Neural cell (in vitro differentiated cells): Measurements from ENCODE around the gene PDE1A. TPM values are rescaled to one million over a fixed set of nuclear protein-coding genes. Genes with fewer than 3 reads are reported as not detected.
A peak's percentile ranks its signal among the peaks of the same experiment; 100 is the strongest.

ENCODE experiments used
- H2AFZ ChIP-seq: fragments of 200-600, 300-800 bp; sonication (generic), shearing (Covaris generic); 2 replicates; pipeline ENCODE4 v1.6.0; 2014; ENCODE audit warnings: low read depth, mild to moderate bottlenecking, antibody characterized with exemption, low read length, moderate library complexity
- H3F3A ChIP-seq: fragments of 200-600 bp; shearing (Covaris generic); 2 replicates; pipeline ENCODE4 v1.6.1; 2016; ENCODE audit warnings: mild to moderate bottlenecking, moderate library complexity, mixed read lengths, antibody characterized with exemption, low read length; ENCODE audit not compliant: insufficient read depth, poor library complexity, severe bottlenecking
- H3K27ac ChIP-seq: fragments of 200-600, 300-800 bp; sonication (generic), shearing (Covaris generic); 2 replicates; pipeline ENCODE4 v1.5.1; 2014; ENCODE audit warnings: mild to moderate bottlenecking, low read length, moderate library complexity
- H3K27me3 ChIP-seq: fragments of 300-800, 200-600 bp; sonication (generic), shearing (Covaris generic); 2 replicates; pipeline ENCODE4 v1.6.0; 2014; ENCODE audit warnings: mild to moderate bottlenecking, low read depth, low read length, moderate library complexity; ENCODE audit not compliant: insufficient read depth
- H3K36me3 ChIP-seq: fragments of 300-800, 200-600 bp; sonication (generic), shearing (Covaris generic); 2 replicates; pipeline ENCODE4 v1.5.1; 2014; ENCODE audit warnings: mild to moderate bottlenecking, antibody characterized with exemption, low read length, moderate library complexity; ENCODE audit not compliant: insufficient read depth
- H3K4me2 ChIP-seq: fragments of 300-800, 200-600 bp; sonication (generic), shearing (Covaris generic); 2 replicates; pipeline ENCODE4 v1.6.0; 2014; ENCODE audit warnings: mild to moderate bottlenecking, low read length
- H3K4me3 ChIP-seq: fragments of 300-800, 200-600 bp; sonication (generic), shearing (Covaris generic); 2 replicates; pipeline ENCODE4 v1.5.1; 2014; ENCODE audit warnings: mild to moderate bottlenecking, low read length, moderate library complexity
- H3K79me2 ChIP-seq: fragments of 200-600 bp; shearing (Covaris generic); replicated peaks from 2 replicates; pipeline ENCODE4 v1.6.0; 2014; ENCODE audit warnings: mild to moderate bottlenecking, low read length, moderate library complexity; ENCODE audit not compliant: insufficient read depth
- H3K9ac ChIP-seq: fragments of 300-800, 200-600 bp; sonication (generic), shearing (Covaris generic); 2 replicates; pipeline ENCODE4 v1.6.1; 2016; ENCODE audit warnings: mild to moderate bottlenecking, low read length, mixed read lengths
- H3K9me2 ChIP-seq: fragments of 200-600 bp; shearing (Covaris generic); 2 replicates; pipeline ENCODE4 v1.6.1; 2016; ENCODE audit warnings: mild to moderate bottlenecking, low read length, mixed read lengths; ENCODE audit not compliant: insufficient read depth
- H3K9me3 ChIP-seq: fragments of 200-600, 300-800 bp; sonication (generic), shearing (Covaris generic); 2 replicates; pipeline ENCODE4 v1.6.1; 2016; ENCODE audit warnings: mild to moderate bottlenecking, mixed run types, low read length, moderate library complexity, mixed read lengths
- H4K20me1 ChIP-seq: fragments of 200-600 bp; shearing (Covaris generic); 2 replicates; pipeline ENCODE4 v1.6.1; 2016; ENCODE audit warnings: mild to moderate bottlenecking, mixed run types; ENCODE audit not compliant: insufficient read depth
- CTCF ChIP-seq: fragments of 450-650 bp; IDR thresholded peaks from 2 replicates; pipeline ENCODE4 v1.5.1; 2014; ENCODE audit warnings: antibody characterized with exemption, mild to moderate bottlenecking, moderate library complexity; ENCODE audit not compliant: poor library complexity, severe bottlenecking
- EP300 ChIP-seq: fragments of 450-650 bp; conservative IDR thresholded peaks from 2 replicates; pipeline ENCODE4 v1.6.1; 2014; ENCODE audit warnings: antibody characterized with exemption, mild to moderate bottlenecking, moderate library complexity; ENCODE audit not compliant: poor library complexity, severe bottlenecking
- EZH2 ChIP-seq: fragments of 200-600, 300-800 bp; shearing (Covaris generic), sonication (generic); IDR thresholded peaks from 2 replicates; pipeline ENCODE4 v1.6.1; 2014; ENCODE audit warnings: antibody characterized with exemption, low read length, borderline replicate concordance, mild to moderate bottlenecking; ENCODE audit not compliant: insufficient read depth, poor library complexity, severe bottlenecking
- MXI1 ChIP-seq: fragments of 450-650 bp; conservative IDR thresholded peaks from 2 replicates; pipeline ENCODE4 v1.6.1; 2014; ENCODE audit warnings: antibody characterized with exemption, mild to moderate bottlenecking; ENCODE audit not compliant: poor library complexity, severe bottlenecking
- POLR2AphosphoS5 ChIP-seq: IDR thresholded peaks from 2 replicates; pipeline ENCODE4 v1.6.1; 2012
- RAD21 ChIP-seq: fragments of 450-650 bp; conservative IDR thresholded peaks from 2 replicates; pipeline ENCODE4 v1.6.1; 2014; ENCODE audit warnings: antibody characterized with exemption, mild to moderate bottlenecking, moderate library complexity
- REST ChIP-seq: IDR thresholded peaks from 2 replicates; pipeline ENCODE4 v1.6.1; 2012; ENCODE audit warnings: borderline replicate concordance
- SMC3 ChIP-seq: fragments of 450-650 bp; conservative IDR thresholded peaks from 2 replicates; pipeline ENCODE4 v1.6.1; 2014; ENCODE audit warnings: antibody characterized with exemption, mild to moderate bottlenecking, moderate library complexity; ENCODE audit not compliant: poor library complexity
- TAF1 ChIP-seq: IDR thresholded peaks from 2 replicates; pipeline ENCODE4 v1.6.1; 2012; ENCODE audit warnings: low read depth
- polyA plus RNA-seq: library from polyadenylated mRNA; depleted of rRNA; stranded (reverse); fragments of >200 nt; gene quantifications from 2 replicates; pipeline ENCODE4 v1.2.3, GENCODE V29; 2014

The PDE1A gene
- polyA plus RNA-seq, 1 donor from 2014 or later = 1.6 TPM

DNA sequence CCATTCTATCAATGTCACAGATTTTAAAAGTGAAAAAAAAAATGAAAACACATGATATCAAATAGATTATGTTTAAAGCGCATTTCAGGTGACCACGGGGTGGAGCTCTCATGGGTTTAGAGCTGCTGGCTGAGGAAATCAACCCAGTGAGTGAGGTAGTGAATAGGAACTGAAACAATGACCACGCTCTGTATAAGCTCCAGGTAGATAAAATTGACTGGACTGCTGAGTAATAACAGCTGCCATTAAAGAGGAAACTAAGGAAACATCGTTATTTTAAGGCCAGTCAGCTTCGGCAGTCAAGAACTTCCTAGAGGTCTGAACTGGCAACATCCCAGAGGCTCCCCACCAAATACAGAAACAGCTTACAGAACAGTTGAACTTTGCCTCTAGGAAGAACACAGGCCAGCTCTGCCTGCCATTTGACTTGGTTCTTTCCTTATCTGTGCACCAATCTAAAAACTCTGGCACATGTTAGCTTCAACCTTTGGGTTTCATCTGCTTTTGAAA is 185.9 kb downstream of the PDE1A start:
- Histone ChIP-seq H3K4me2 (no peak overlapping the region), H3K9me2 (no peaks in the 10 kb centered on the region), H3K9ac (no peak overlapping the region), H3K79me2 (no peaks in the 10 kb centered on the region), H3K27ac (no peak overlapping the region), H3K27me3 (no peaks in the 10 kb centered on the region), H3K9me3 (no peaks in the 10 kb centered on the region), H3K36me3 (no peaks in the 10 kb centered on the region), H3K4me3 (no peak overlapping the region), H2AFZ (no peak overlapping the region), H3F3A (no peaks in the 10 kb centered on the region), H4K20me1 (no peaks in the 10 kb centered on the region)
- no peak for TF ChIP-seq TAF1
- TF ChIP-seq RAD21 = no peak
- TF ChIP-seq POLR2AphosphoS5 = no peak
- TF ChIP-seq EZH2 = no peak
- peak; percentile 27 for TF ChIP-seq CTCF
- TF ChIP-seq SMC3 = peak; percentile 38

DNA sequence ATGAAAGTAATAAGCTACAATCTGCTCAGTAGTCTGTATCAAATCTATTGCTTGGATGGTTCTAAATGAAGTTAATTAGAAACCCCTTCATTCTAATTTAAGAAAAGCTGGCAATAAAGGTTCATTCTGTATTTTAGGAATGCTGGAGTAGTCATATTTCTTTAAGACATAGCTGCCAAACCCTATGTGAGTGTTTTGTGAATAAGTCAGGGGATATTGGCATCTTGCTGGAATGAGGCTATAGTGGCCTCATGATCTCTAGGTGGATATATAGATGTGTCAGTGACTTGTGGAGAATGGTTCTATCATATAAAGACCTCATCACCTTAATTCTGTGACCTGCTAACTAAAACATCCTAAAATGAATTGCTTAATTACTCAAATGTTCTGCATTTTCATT is 196.3 kb downstream of the PDE1A start:
- H3K9ac ChIP-seq = no peak overlapping the region
- no peaks in the 10 kb centered on the region for H3K27me3 ChIP-seq
- no peaks in the 10 kb centered on the region for H3K36me3 ChIP-seq
- H3K4me2 ChIP-seq = no peak overlapping the region
- no peak overlapping the region for H3K4me3 ChIP-seq
- H2AFZ ChIP-seq = no peak overlapping the region
- H3K27ac ChIP-seq = no peak overlapping the region
- no peaks in the 10 kb centered on the region for H3K9me2 ChIP-seq
- H3K79me2 ChIP-seq = no peaks in the 10 kb centered on the region
- no peaks in the 10 kb centered on the region for H3K9me3 ChIP-seq
- TF ChIP-seq RAD21 (no peak), POLR2AphosphoS5 (no peak), SMC3 (no peak), CTCF (no peak), MXI1 (no peak), REST (no peak), TAF1 (no peak), EZH2 (no peak), EP300 (no peak)
- no peaks in the 10 kb centered on the region for H4K20me1 ChIP-seq
- no peaks in the 10 kb centered on the region for H3F3A ChIP-seq
